GM21447 (cell line): ENCODE results near the gene OR9Q1.

Experiments used
- ATAC-seq: cut with Tn5 transposase; IDR thresholded peaks from one replicate; pipeline ENCODE4 v1.9.1; 2021; ENCODE audit not compliant: unreplicated experiment

The OR9Q1 gene

GRCh38 chr11:58028687-58029411, 5.2 kb downstream of the OR9Q1 start:
- no peak for ATAC-seq

GRCh38 chr11:58030653-58031052, 7.0 kb downstream of the OR9Q1 start, which contains the start of gene OR6Q1:
Gene OR6Q1, plus strand, starts transcription at chr11:58030953. Its CDS starts 0 bp downstream, at chr11:58030953.
- ATAC-seq = no peak

- no peak for ATAC-seq
These were observed 10.8 kb downstream of the OR9Q1 start for GRCh38 chr11:58034471-58034870.

- ATAC-seq = no peak
These were observed 15.9 kb downstream of the OR9Q1 start for GRCh38 chr11:58039589-58039988.

GRCh38 chr11:58043379-58043778, 19.7 kb downstream of the OR9Q1 start:
- no peak for ATAC-seq

- ATAC-seq = no peak
These were observed 22.6 kb downstream of the OR9Q1 start for GRCh38 chr11:58046231-58046630.

- ATAC-seq = no peak
These were observed 24.1 kb downstream of the OR9Q1 start for GRCh38 chr11:58047818-58048217.

GRCh38 chr11:58055806-58056401, 32.2 kb downstream of the OR9Q1 start:
- no peak for ATAC-seq

- no peak for ATAC-seq
These were observed 33.8 kb downstream of the OR9Q1 start for GRCh38 chr11:58057481-58057880.

- ATAC-seq = no peak
These were observed 34.8 kb downstream of the OR9Q1 start for GRCh38 chr11:58058276-58059006.

GRCh38 chr11:58059007-58059350, 35.3 kb downstream of the OR9Q1 start:
- ATAC-seq = no peak

GRCh38 chr11:58060535-58060934, 36.9 kb downstream of the OR9Q1 start:
- ATAC-seq = no peak

- no peak for ATAC-seq
These were observed 37.4 kb downstream of the OR9Q1 start for GRCh38 chr11:58060939-58061672.

- ATAC-seq = no peak
These were observed 38.1 kb downstream of the OR9Q1 start for GRCh38 chr11:58061813-58062212.

- ATAC-seq = no peak
These were observed 44.0 kb downstream of the OR9Q1 start for GRCh38 chr11:58067685-58068084.

- no peak for ATAC-seq
These were observed 45.0 kb downstream of the OR9Q1 start for GRCh38 chr11:58068655-58069054.

GRCh38 chr11:58070585-58070984, 46.9 kb downstream of the OR9Q1 start:
- no peak for ATAC-seq

- no peak for ATAC-seq
These were observed 52.1 kb downstream of the OR9Q1 start for GRCh38 chr11:58075781-58076180.

- ATAC-seq = no peak
These were observed 62.8 kb downstream of the OR9Q1 start for GRCh38 chr11:58086528-58086927.

GRCh38 chr11:58097437-58097836, 73.8 kb downstream of the OR9Q1 start:
- ATAC-seq = no peak

GRCh38 chr11:58121096-58121495, 97.4 kb downstream of the OR9Q1 start:
- ATAC-seq = no peak
